ENCODE data around the gene NCMAP.
A peak's percentile ranks its signal among the peaks of the same experiment; 100 is the strongest.

NCMAP gene

GRCh38 chr1:24621121-24621520 lies 65.2 kb downstream of the NCMAP start:
- DNase-seq (ENCODE audit: low read depth, low spot score): no peak

GRCh38 chr1:24622218-24622617 lies 66.3 kb downstream of the NCMAP start:
- no peak for DNase-seq (ENCODE audit: low read depth, low spot score)

- DNase-seq (ENCODE audit: low read depth, low spot score): no peak
These were observed 76.9 kb downstream of the NCMAP start for GRCh38 chr1:24632832-24633175.

GRCh38 chr1:24635195-24635843 lies 79.4 kb downstream of the NCMAP start:
- DNase-seq (ENCODE audit: low read depth, low spot score): peak; percentile 76

GRCh38 chr1:24636661-24637357 lies 80.9 kb downstream of the NCMAP start:
- no peak for DNase-seq (ENCODE audit: low read depth, low spot score)

- no peak for DNase-seq (ENCODE audit: low read depth, low spot score)
These were observed 83.2 kb downstream of the NCMAP start for GRCh38 chr1:24639094-24639493.

GRCh38 chr1:24639881-24640280 lies 84.0 kb downstream of the NCMAP start:
- no peak for DNase-seq (ENCODE audit: low read depth, low spot score)

- DNase-seq (ENCODE audit: low read depth, low spot score): no peak
These were observed 84.4 kb downstream of the NCMAP start for GRCh38 chr1:24640288-24640687.

GRCh38 chr1:24641646-24642151 lies 85.8 kb downstream of the NCMAP start:
- DNase-seq (ENCODE audit: low read depth, low spot score): peak; percentile 33

GRCh38 chr1:24642481-24643362 lies 86.8 kb downstream of the NCMAP start, which contains the start of gene SRRM1:
Gene SRRM1 (plus strand): TSS chr1:24643302. CDS start chr1:24643327, 25 bp downstream.
- DNase-seq (ENCODE audit: low read depth, low spot score): peak; percentile 100

- no peak for DNase-seq (ENCODE audit: low read depth, low spot score)
These were observed 87.6 kb downstream of the NCMAP start for GRCh38 chr1:24643363-24644099.

- DNase-seq (ENCODE audit: low read depth, low spot score): peak; percentile 27
These were observed 88.2 kb downstream of the NCMAP start for GRCh38 chr1:24644100-24644384.

- no peak for DNase-seq (ENCODE audit: low read depth, low spot score)
These were observed 93.0 kb downstream of the NCMAP start for GRCh38 chr1:24648919-24649318.

- DNase-seq (ENCODE audit: low read depth, low spot score): no peak
These were observed 96.5 kb downstream of the NCMAP start for GRCh38 chr1:24652382-24652781.

GRCh38 chr1:24654010-24654409 lies 98.1 kb downstream of the NCMAP start:
- no peak for DNase-seq (ENCODE audit: low read depth, low spot score)

GRCh38 chr1:24656046-24656445 lies 100.2 kb downstream of the NCMAP start:
- no peak for DNase-seq (ENCODE audit: low read depth, low spot score)

GRCh38 chr1:24657781-24658180 lies 101.9 kb downstream of the NCMAP start:
- DNase-seq (ENCODE audit: low read depth, low spot score): no peak

Measured in astrocyte of the hippocampus (primary cell).